Tibial nerve (tissue), 4 donors: ENCODE measurements around the gene ARIH2. TPM values are rescaled to one million over a fixed set of nuclear protein-coding genes. Genes with fewer than 3 reads are reported as not detected.
A peak's percentile ranks its signal among the peaks of the same experiment; 100 is the strongest.

Experiments
- DNase-seq, 2 donors: peaks; one replicate each; pipeline ENCODE4 v3.0.0-alpha.2; 2019; ENCODE audit warnings: low spot score in 2 of 2
- H3K27ac ChIP-seq, 4 donors: fragments of 200-600 bp; sonication (generic) in 3 of 4; one replicate each; pipeline ENCODE4 v1.5.1; 2017 to 2019; ENCODE audit warnings: mild to moderate bottlenecking in 1 of 4
- H3K27me3 ChIP-seq, 2 donors: fragments of 200-600 bp; sonication (generic) in 1 of 2; one replicate each; pipeline versions ENCODE4 v1.5.1 to v1.6.0; 2017 to 2019
- H3K36me3 ChIP-seq, 3 donors: fragments of 200-600 bp; sonication (generic); one replicate each; pipeline ENCODE4 v1.5.1; 2018 to 2019
- H3K4me1 ChIP-seq, 4 donors: fragments of 200-600 bp; sonication (generic) in 3 of 4; one replicate each; pipeline ENCODE4 v1.5.1; 2017 to 2019
- H3K4me3 ChIP-seq, 4 donors: fragments of 200-600 bp; sonication (generic) in 3 of 4; one replicate each; pipeline ENCODE4 v1.5.1; 2017 to 2019; ENCODE audit warnings: mild to moderate bottlenecking in 1 of 4, moderate library complexity in 1 of 4
- H3K9me3 ChIP-seq, 4 donors: fragments of 200-600 bp; sonication (generic) in 3 of 4; one replicate each; pipeline ENCODE4 v1.5.1; 2017 to 2019
- CTCF ChIP-seq, 5 experiments: fragments of 200-600 bp in 3 of 5; fragments of 450-650 bp in 2 of 5; sonication (generic) in 3 of 5; IDR thresholded peaks; one replicate each; pipeline ENCODE4 v1.5.1; 2016 to 2019; ENCODE audit warnings: antibody characterized with exemption in 5 of 5, mild to moderate bottlenecking in 3 of 5, moderate library complexity in 2 of 5
- EP300 ChIP-seq, 2 donors: sonication (generic); formaldehyde crosslinking; IDR thresholded peaks; one replicate each; pipeline ENCODE4 v1.6.1; 2017; ENCODE audit warnings: antibody characterized with exemption in 2 of 2, mild to moderate bottlenecking in 1 of 2
- POLR2A ChIP-seq, 2 donors: fragments of 450-650 bp; IDR thresholded peaks; one replicate each; pipeline ENCODE4 v1.6.1; 2017; ENCODE audit warnings: antibody characterized with exemption in 2 of 2, mild to moderate bottlenecking in 2 of 2, moderate library complexity in 2 of 2
- WGBS, 2 donors: methylation state at CpG; one replicate each; pipeline ENCODE4 v1.1.5; 2018; 5-methylcytosine and 5-hydroxymethylcytosine counted together
- total RNA-seq, 4 donors: library from RNA; depleted of rRNA; stranded (reverse); fragments of >200 nt; gene quantifications; one replicate each; pipeline ENCODE4 v1.1.0, GENCODE V29; 2016

The ARIH2 gene
- total RNA-seq, 4 donors from 2014 or later, result 68.8 to 115 (median 94.4) TPM

GRCh38 chr3:49015765-49016164, 97.1 kb downstream of the ARIH2 start:
- Histone ChIP-seq H3K27ac (no peak overlapping the region), H3K36me3 (peaks cover 0 to 60% (median 7%) of the 10 kb centered on the region in 3 donors), H3K27me3 (no peaks in the 10 kb centered on the region), H3K4me1 (peaks cover 0 to 43% (median 24%) of the 10 kb centered on the region in 4 donors), H3K9me3 (no peaks in the 10 kb centered on the region), H3K4me3 (no peak overlapping the region)
- TF ChIP-seq CTCF (IDR thresholded peaks at IDR 0.05), result no peak
- TF ChIP-seq EP300 (IDR thresholded peaks at IDR 0.05), result no peak
- TF ChIP-seq POLR2A (IDR thresholded peaks at IDR 0.05), result no peak
- no peak for DNase-seq
- WGBS, 2 donors, result 67 to 75% methylated on average over 6 of the region's 6 CpGs

- H3K4me1 ChIP-seq, result peaks cover 0 to 45% (median 24%) of the 10 kb centered on the region in 4 donors
- DNase-seq, result no peak
- WGBS, 2 donors, result 76 to 78% methylated on average over 3 to 5 of the region's 6 CpGs
- H3K9me3 ChIP-seq, result no peaks in the 10 kb centered on the region
- no peak overlapping the region for H3K4me3 ChIP-seq
- peaks cover 0 to 51% (median 7%) of the 10 kb centered on the region in 3 donors for H3K36me3 ChIP-seq
- no peaks in the 10 kb centered on the region for H3K27me3 ChIP-seq
- TF ChIP-seq EP300 (IDR thresholded peaks at IDR 0.05), result no peak
- no peak for TF ChIP-seq POLR2A (IDR thresholded peaks at IDR 0.05)
- TF ChIP-seq CTCF (IDR thresholded peaks at IDR 0.05), result no peak
- H3K27ac ChIP-seq, result peak overlapping the region in 1 of 4 donors; percentile 89
Observed at GRCh38 chr3:49016414-49017228, 98.0 kb downstream of the ARIH2 start.

GRCh38 chr3:49017229-49017970, 98.8 kb downstream of the ARIH2 start:
- DNase-seq, result no peak
- Histone ChIP-seq H3K36me3 (peaks cover 0 to 44% (median 7%) of the 10 kb centered on the region in 3 donors), H3K27ac (peak overlapping the region in 3 of 4 donors; percentile 85 to 89 (median 86)), H3K9me3 (no peaks in the 10 kb centered on the region), H3K4me1 (peaks cover 0 to 42% (median 24%) of the 10 kb centered on the region in 4 donors), H3K27me3 (no peaks in the 10 kb centered on the region), H3K4me3 (peak overlapping the region; percentile 69 to 96 (median 70))
- WGBS, 2 donors, result 6 to 25% methylated on average over 8 to 15 of the region's 23 CpGs
- no peak for TF ChIP-seq POLR2A (IDR thresholded peaks at IDR 0.05)
- no peak for TF ChIP-seq CTCF (IDR thresholded peaks at IDR 0.05)
- TF ChIP-seq EP300 (IDR thresholded peaks at IDR 0.05), result no peak

GRCh38 chr3:49017971-49018706, 99.5 kb downstream of the ARIH2 start, which contains the start of gene DALRD3:
DALRD3 (minus strand) TSS chr3:49018580; CDS start chr3:49018564, 16 bp downstream.
- Histone ChIP-seq H3K4me3 (peak within 1 kb of the TSS; percentile 69 to 96 (median 70)), H3K9me3 (no peaks in the 10 kb centered on the region), H3K36me3 (peaks cover 0 to 40% (median 7%) of the 10 kb centered on the region in 3 donors), H3K4me1 (peaks cover 0 to 46% (median 31%) of the 10 kb centered on the region in 4 donors), H3K27ac (peak within 1 kb of the TSS; percentile 32 to 100 (median 88)), H3K27me3 (no peaks in the 10 kb centered on the region)
- no peak for TF ChIP-seq CTCF (IDR thresholded peaks at IDR 0.05)
- peak; percentile 41 to 55 for TF ChIP-seq POLR2A (IDR thresholded peaks at IDR 0.05)
- TF ChIP-seq EP300 (IDR thresholded peaks at IDR 0.05), result peak in 1 of 2 donors; percentile 82
- DNase-seq, result peak; percentile 51 to 60
- 0 to 1% methylated on average over 37 to 52 of the region's 85 CpGs for WGBS, 2 donors
